Activated T-helper 2 cell treated with anti-CD3 and anti-CD28 coated beads, Interferon-gamma antibody, Interleukin-2, Interleukin-4, amounts not matched to agents 10 μg/mL and 5 μg/mL and 100 μg/mL, durations not matched to agents 14 hours and 24 hours and 36 hours (primary cell): ENCODE data around the gene FBXL19. TPM values are rescaled to one million over a fixed set of nuclear protein-coding genes. Genes with fewer than 3 reads are reported as not detected.

ENCODE experiments used
- DNase-seq: peaks from one replicate; pipeline ENCODE4 v3.0.0; 2021; ENCODE audit warnings: low spot score
- H3K27ac Mint-ChIP-seq: one replicate; pipeline ENCODE4 v1.8.0; 2021; ENCODE audit warnings: mixed read lengths
- H3K27me3 Mint-ChIP-seq: one replicate; pipeline ENCODE4 v1.8.0; 2021; ENCODE audit warnings: low read depth, mixed read lengths
- H3K36me3 Mint-ChIP-seq: one replicate; pipeline ENCODE4 v1.8.0; 2021; ENCODE audit warnings: low read depth, mixed read lengths
- H3K4me1 Mint-ChIP-seq: one replicate; pipeline ENCODE4 v1.8.0; 2021; ENCODE audit warnings: low read depth, mixed read lengths
- H3K4me3 Mint-ChIP-seq: one replicate; pipeline ENCODE4 v1.8.0; 2021; ENCODE audit warnings: low read depth, mild to moderate bottlenecking, moderate library complexity, mixed read lengths
- H3K9me3 Mint-ChIP-seq: one replicate; pipeline ENCODE4 v1.8.0; 2021; ENCODE audit warnings: mixed read lengths
- intact Hi-C: fragments of 100-400 bp; cut with micrococcal nuclease; formaldehyde crosslinking; loops from one replicate; pipeline ENCODE4 v1.15.1; 2023
- total RNA-seq: library from RNA; stranded (reverse); gene quantifications from 2 replicates; pipeline ENCODE4 v1.2.3, GENCODE V29; 2022

The FBXL19 gene
- total RNA-seq, 1 donor from 2014 or later: 34.4 TPM

- Mint-ChIP-seq H3K27ac (no peak overlapping the region), H3K9me3 (no peaks in the 10 kb centered on the region), H3K27me3 (no peaks in the 10 kb centered on the region), H3K36me3 (peaks cover 17% of the 10 kb centered on the region), H3K4me3 (no peak overlapping the region), H3K4me1 (peaks cover 4% of the 10 kb centered on the region)
- no peak for DNase-seq
- intact Hi-C loops: loop anchor here (5.0 kb wide), 1 partner anchor 881 kb away; no protein-coding TSS in a partner anchor
Measured at GRCh38 chr16:30986129-30986991, 63.0 kb downstream of the FBXL19 start.

DNA sequence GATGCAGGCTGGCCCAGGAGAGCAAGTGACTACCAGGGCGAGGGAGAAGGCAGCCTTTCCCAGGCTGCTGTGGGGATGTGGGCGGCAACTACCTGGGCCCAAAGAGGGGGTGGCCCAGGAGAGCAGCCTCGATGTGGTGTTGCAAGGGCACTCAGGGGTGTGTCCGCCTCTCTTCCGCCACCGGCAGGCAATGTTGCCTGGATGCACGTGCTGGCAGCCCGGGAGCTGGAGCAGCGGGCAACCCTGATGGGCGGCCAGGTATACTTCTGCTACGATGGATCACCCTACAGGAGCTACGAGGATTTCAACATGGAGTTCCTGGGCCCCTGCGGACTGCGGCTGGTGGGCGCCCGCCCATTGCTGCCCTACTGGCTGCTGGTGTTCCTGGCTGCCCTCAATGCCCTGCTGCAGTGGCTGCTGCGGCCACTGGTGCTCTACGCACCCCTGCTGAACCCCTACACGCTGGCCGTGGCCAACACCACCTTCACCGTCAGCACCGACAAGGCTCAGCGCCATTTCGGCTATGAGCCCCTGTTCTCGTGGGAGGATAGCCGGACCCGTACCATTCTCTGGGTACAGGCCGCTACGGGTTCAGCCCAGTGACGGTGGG is 64.3 kb downstream of the FBXL19 start:
- Mint-ChIP-seq H3K4me1 (peaks cover 5% of the 10 kb centered on the region), H3K9me3 (no peaks in the 10 kb centered on the region), H3K27me3 (no peaks in the 10 kb centered on the region), H3K27ac (no peak overlapping the region), H3K36me3 (peaks cover 7% of the 10 kb centered on the region), H3K4me3 (no peak overlapping the region)
- DNase-seq: no peak
- intact Hi-C loops: loop anchor here (5.0 kb wide), 1 partner anchor 880 kb away; no protein-coding TSS in a partner anchor

DNA sequence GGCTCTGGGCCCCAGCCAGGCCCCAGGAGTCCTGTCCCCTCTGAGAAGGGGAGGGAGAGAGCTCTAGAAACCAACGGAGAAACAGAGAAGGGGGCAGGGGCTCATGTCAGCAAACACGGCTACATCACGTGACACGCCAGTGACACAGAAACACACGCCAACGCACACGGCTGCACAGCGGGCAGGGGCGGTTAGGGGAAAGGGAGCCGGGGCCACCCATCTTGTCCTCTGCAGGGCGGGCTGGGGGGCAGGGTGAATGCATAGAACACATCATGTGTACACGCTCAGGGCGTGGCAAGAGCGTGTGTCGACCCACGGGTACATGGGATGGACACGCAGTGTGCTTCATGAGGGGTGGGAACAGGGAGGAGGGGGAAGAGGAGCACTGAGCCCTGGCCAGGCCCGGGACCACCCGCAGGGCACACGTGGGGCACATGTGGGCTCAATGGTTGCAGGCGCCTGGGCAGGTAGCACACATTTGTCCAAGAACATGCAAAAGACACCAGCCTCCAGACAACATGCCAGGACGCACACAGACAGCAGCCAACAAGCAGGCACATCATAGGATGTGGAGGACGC is 66.2 kb downstream of the FBXL19 start:
- H3K36me3 Mint-ChIP-seq: no peaks in the 10 kb centered on the region
- no peaks in the 10 kb centered on the region for H3K9me3 Mint-ChIP-seq
- no peak for DNase-seq
- peaks cover 10% of the 10 kb centered on the region for H3K4me1 Mint-ChIP-seq
- H3K27me3 Mint-ChIP-seq: no peaks in the 10 kb centered on the region
- no peak overlapping the region for H3K4me3 Mint-ChIP-seq
- no peak overlapping the region for H3K27ac Mint-ChIP-seq
- intact Hi-C loops: loop anchor here (5.0 kb wide), 1 partner anchor 878 kb away; no protein-coding TSS in a partner anchor

GRCh38 chr16:30990105-30990504 is 66.7 kb downstream of the FBXL19 start:
- no peaks in the 10 kb centered on the region for H3K36me3 Mint-ChIP-seq
- H3K27me3 Mint-ChIP-seq: no peaks in the 10 kb centered on the region
- intact Hi-C loops: no loop called here
- no peak overlapping the region for H3K4me3 Mint-ChIP-seq
- no peak for DNase-seq
- H3K9me3 Mint-ChIP-seq: no peaks in the 10 kb centered on the region
- peaks cover 12% of the 10 kb centered on the region for H3K4me1 Mint-ChIP-seq
- H3K27ac Mint-ChIP-seq: no peak overlapping the region

DNA sequence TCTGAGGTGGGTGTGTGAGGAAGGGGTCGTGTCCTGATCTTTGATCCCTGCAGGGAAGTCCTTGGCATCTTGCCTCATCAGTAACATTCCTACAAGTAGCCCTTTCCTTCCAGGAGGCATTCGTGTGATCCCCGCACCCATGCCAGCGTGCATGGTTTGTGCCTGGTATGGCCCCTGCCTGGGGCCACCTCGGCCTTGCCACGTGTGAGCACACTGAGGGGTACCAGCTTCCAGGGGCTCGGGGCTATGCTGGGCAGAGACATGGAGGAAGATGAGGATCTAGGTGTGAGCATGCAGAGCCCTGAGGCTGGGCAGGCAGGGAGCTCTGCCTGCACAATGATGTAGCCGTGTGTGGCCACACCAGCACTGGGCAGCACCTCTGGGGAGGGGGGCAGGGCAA is 67.7 kb downstream of the FBXL19 start:
- H3K27ac Mint-ChIP-seq: no peak overlapping the region
- DNase-seq: no peak
- peaks cover 11% of the 10 kb centered on the region for H3K4me1 Mint-ChIP-seq
- intact Hi-C loops: no loop called here
- no peaks in the 10 kb centered on the region for H3K36me3 Mint-ChIP-seq
- H3K27me3 Mint-ChIP-seq: no peaks in the 10 kb centered on the region
- H3K4me3 Mint-ChIP-seq: no peak overlapping the region
- H3K9me3 Mint-ChIP-seq: no peaks in the 10 kb centered on the region

DNA sequence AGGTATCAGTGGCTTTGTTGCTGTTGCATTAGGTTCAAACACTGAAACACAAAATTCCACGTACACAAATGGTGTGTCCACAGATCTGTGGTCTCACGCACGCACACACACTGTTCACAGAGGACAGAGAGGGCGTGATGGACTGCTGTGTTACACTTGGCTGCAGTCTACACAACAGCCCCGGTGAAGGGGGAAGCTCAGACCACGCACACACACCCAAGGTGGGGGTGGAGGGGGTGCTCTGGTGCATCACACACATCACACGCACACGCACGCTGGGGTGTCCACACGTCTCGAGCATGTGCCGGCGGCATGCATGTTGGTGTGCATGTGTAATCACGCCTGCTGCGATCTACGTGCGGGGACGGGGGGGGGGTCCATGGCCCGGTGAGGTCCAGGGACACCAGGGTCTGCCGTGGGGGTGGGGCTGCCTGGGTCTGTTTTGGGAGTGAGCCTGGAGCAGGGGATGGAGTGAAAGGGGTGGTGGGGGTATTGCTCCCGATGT is 69.0 kb downstream of the FBXL19 start:
- Mint-ChIP-seq H3K4me1 (peaks cover 13% of the 10 kb centered on the region), H3K9me3 (no peaks in the 10 kb centered on the region), H3K27me3 (peaks cover 2% of the 10 kb centered on the region), H3K36me3 (no peaks in the 10 kb centered on the region), H3K4me3 (no peak overlapping the region), H3K27ac (no peak overlapping the region)
- no peak for DNase-seq
- intact Hi-C loops: no loop called here

- Mint-ChIP-seq H3K36me3 (no peaks in the 10 kb centered on the region), H3K27me3 (peaks cover 2% of the 10 kb centered on the region), H3K27ac (no peak overlapping the region), H3K9me3 (no peaks in the 10 kb centered on the region), H3K4me3 (no peak overlapping the region), H3K4me1 (peaks cover 13% of the 10 kb centered on the region)
- intact Hi-C loops: no loop called here
- DNase-seq: no peak
Measured at GRCh38 chr16:30992931-30993816, 69.8 kb downstream of the FBXL19 start.

DNA sequence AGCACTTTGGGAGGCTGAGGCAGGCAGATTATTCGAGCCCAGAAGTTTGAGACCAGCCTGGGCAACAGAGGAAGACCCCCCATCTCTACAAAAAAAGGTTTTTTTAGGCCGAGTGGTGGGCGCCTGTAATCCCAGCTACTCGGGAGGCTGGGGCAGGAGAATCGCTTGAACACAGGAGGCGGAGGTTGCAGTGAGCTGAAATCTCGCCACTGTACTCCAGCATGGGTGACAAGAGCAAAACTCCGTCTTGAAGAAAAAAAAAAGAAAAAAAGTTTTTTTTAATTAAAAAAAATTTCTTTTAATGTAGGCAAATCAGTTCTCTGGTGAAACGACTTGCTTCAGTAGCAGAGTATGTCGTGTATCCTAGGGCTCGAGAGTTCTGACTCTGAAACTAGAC is 72.6 kb downstream of the FBXL19 start:
- Mint-ChIP-seq H3K4me1 (peaks cover 13% of the 10 kb centered on the region), H3K36me3 (no peaks in the 10 kb centered on the region), H3K4me3 (peak overlapping the region; percentile 71), H3K27me3 (peaks cover 2% of the 10 kb centered on the region), H3K27ac (no peak overlapping the region), H3K9me3 (no peaks in the 10 kb centered on the region)
- intact Hi-C loops: loop anchor here (2.0 kb wide), 2 partner anchors 37 to 79 kb away; partner anchors contain the start of genes STX4, ZNF646 and ZNF668
- DNase-seq: no peak

GRCh38 chr16:30996324-30996984 is 73.1 kb downstream of the FBXL19 start:
- DNase-seq: no peak
- Mint-ChIP-seq H3K9me3 (no peaks in the 10 kb centered on the region), H3K36me3 (no peaks in the 10 kb centered on the region), H3K27ac (no peak overlapping the region), H3K27me3 (peaks cover 2% of the 10 kb centered on the region), H3K4me1 (peaks cover 13% of the 10 kb centered on the region), H3K4me3 (peak overlapping the region; percentile 74)
- intact Hi-C loops: loop anchor here (2.0 kb wide), 1 partner anchor 36 kb away; the partner anchor contains the start of gene STX4

DNA sequence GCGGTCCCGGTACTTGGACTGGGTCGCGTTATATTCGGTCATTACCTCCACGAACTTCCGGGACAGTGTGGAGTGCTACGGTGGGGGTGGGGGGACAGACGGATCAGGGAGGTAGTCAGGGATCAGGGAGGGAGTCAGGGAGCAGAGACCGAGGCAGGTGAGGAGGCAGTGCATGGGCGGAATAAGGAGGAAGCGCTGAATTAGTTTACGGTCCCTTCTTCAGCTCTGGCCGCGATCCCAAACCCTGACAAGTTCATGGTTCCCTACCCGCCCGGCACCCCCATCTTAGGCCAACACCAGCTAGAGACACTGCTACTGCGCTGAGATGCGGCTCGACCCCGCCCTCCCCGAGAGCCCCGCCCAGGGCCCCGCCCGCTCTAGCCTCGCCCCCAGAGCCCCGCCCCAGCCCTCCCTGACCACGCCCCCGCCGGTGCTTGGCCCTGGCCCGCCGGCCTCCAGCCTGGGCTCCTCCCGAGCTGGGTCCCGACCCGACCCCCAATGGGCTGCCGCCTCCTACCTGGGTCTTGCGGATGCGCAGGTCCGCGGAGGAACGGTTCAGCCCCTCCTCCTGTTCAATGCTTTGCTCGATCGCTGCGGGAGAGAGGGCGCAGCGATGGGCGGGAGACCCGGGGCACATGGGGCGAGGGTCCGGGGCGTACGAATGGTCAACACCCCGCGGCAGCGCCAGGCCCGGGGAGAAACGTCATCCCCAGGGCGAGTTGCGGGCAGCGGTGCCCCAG is 73.8 kb downstream of the FBXL19 start:
- H3K9me3 Mint-ChIP-seq: no peaks in the 10 kb centered on the region
- peak; percentile 67 for DNase-seq
- H3K4me1 Mint-ChIP-seq: peaks cover 13% of the 10 kb centered on the region
- H3K36me3 Mint-ChIP-seq: no peaks in the 10 kb centered on the region
- intact Hi-C loops: loop anchor here (2.0 kb wide), 1 partner anchor 36 kb away; the partner anchor contains the start of gene STX4
- no peak overlapping the region for H3K27ac Mint-ChIP-seq
- peak overlapping the region; percentile 74 for H3K4me3 Mint-ChIP-seq
- H3K27me3 Mint-ChIP-seq: peaks cover 2% of the 10 kb centered on the region
